H1 (cell line): ENCODE data around the gene PHACTR2. TPM values are rescaled to one million over a fixed set of nuclear protein-coding genes. Genes with fewer than 3 reads are reported as not detected.

Source experiments
- CTCF ChIA-PET: fragments of 300-600 bp; sonication (Branson Sonifier 250); formaldehyde crosslinking; loops from one replicate; lab custom pipeline; 2021; ENCODE audit not compliant: partially characterized antibody; lab: Charles Lee
- POLR2A ChIA-PET: fragments of 300-600 bp; sonication (Branson Sonifier 250); formaldehyde crosslinking; loops from one replicate; lab custom pipeline; 2021; ENCODE audit warnings: inconsistent platforms; ENCODE audit not compliant: partially characterized antibody; lab: Charles Lee
- DNase-seq, 2 experiments: peaks; one replicate each; pipeline versions ENCODE4 v3.0.0 to v3.0.0-alpha.2; 2010 to 2022; ENCODE audit warnings: low spot score in 2 of 2, low read depth in 1 of 2, mixed read lengths in 1 of 2
- FAIRE-seq: peaks from 2 replicates; lab custom pipeline; 2011; peaks lifted over from hg19 to GRCh38; lab: Jason Lieb, UNC
- H2AFZ ChIP-seq: 2 replicates; pipeline ENCODE4 v1.8.1; 2012; ENCODE audit warnings: low read length, inconsistent platforms
- H2AK5ac ChIP-seq: 2 replicates; pipeline ENCODE4 v1.6.1; 2013; ENCODE audit warnings: low read depth, low read length
- H2BK120ac ChIP-seq: replicated peaks from 2 replicates; pipeline ENCODE3; 2013; ENCODE audit warnings: low read depth, low read length, inconsistent platforms
- H2BK12ac ChIP-seq: 2 replicates; pipeline ENCODE4 v1.6.1; 2013; ENCODE audit warnings: low read depth, low read length
- H2BK15ac ChIP-seq: 2 replicates; pipeline ENCODE4 v1.6.1; 2013; ENCODE audit warnings: low read length
- H2BK20ac ChIP-seq: 2 replicates; pipeline ENCODE4 v1.6.1; 2013; ENCODE audit warnings: low read length
- H2BK5ac ChIP-seq: 2 replicates; pipeline ENCODE4 v1.6.1; 2013; ENCODE audit warnings: low read depth, low read length
- H3K14ac ChIP-seq: 2 replicates; pipeline ENCODE4 v1.6.1; 2013; ENCODE audit warnings: inconsistent platforms; ENCODE audit not compliant: insufficient read length
- H3K18ac ChIP-seq: 2 replicates; pipeline ENCODE4 v1.6.1; 2013; ENCODE audit warnings: low read length; ENCODE audit errors: extremely low read depth
- H3K23ac ChIP-seq: 2 replicates; pipeline ENCODE4 v1.6.1; 2013; ENCODE audit warnings: inconsistent platforms; ENCODE audit not compliant: insufficient read length
- H3K23me2 ChIP-seq: 2 replicates; pipeline ENCODE4 v1.6.1; 2013; ENCODE audit warnings: low read depth, low read length
- H3K27ac ChIP-seq: 2 replicates; pipeline ENCODE4 v1.6.1; 2011; ENCODE audit warnings: low read depth, low read length, inconsistent platforms
- H3K27me3 ChIP-seq, 4 experiments: replicated peaks in 1 of 4; 1 replicate in 1 of 4; 2 replicates in 3 of 4; pipeline versions ENCODE4 v1.6.1 to v1.8.1; 2011 to 2013; ENCODE audit warnings: low read length in 3 of 4, mild to moderate bottlenecking in 3 of 4, inconsistent platforms in 2 of 4, mixed read lengths in 2 of 4, moderate library complexity in 1 of 4; ENCODE audit not compliant: control insufficient read depth in 3 of 4, insufficient read depth in 3 of 4; ENCODE audit errors: extremely low read depth in 1 of 4
- H3K36me3 ChIP-seq, 4 experiments: 2 replicates each; pipeline versions ENCODE4 v1.6.1 to v1.8.1; 2011 to 2013; ENCODE audit warnings: mild to moderate bottlenecking in 4 of 4, low read length in 3 of 4, moderate library complexity in 2 of 4, control low read depth in 1 of 4, inconsistent platforms in 1 of 4; ENCODE audit not compliant: insufficient read depth in 4 of 4, control insufficient read depth in 2 of 4
- H3K4ac ChIP-seq: replicated peaks from 2 replicates; pipeline ENCODE3; 2013; ENCODE audit warnings: low read length, low read depth, mixed read lengths, inconsistent platforms; ENCODE audit not compliant: insufficient read length
- H3K4me1 ChIP-seq, 4 experiments: replicated peaks in 1 of 4; 1 replicate in 1 of 4; 2 replicates in 3 of 4; pipeline versions ENCODE4 v1.6.1 to v1.8.1; 2011 to 2013; ENCODE audit warnings: low read length in 3 of 4, inconsistent platforms in 2 of 4, mixed read lengths in 1 of 4; ENCODE audit not compliant: insufficient read depth in 4 of 4, control insufficient read depth in 3 of 4
- H3K4me2 ChIP-seq, 2 experiments: 2 replicates each; pipeline versions ENCODE4 v1.6.1 to v1.8.1; 2011 to 2013; ENCODE audit warnings: low read depth in 2 of 2, low read length in 2 of 2, control low read depth in 1 of 2, inconsistent platforms in 1 of 2, mild to moderate bottlenecking in 1 of 2; ENCODE audit not compliant: insufficient read depth in 1 of 2
- H3K4me3 ChIP-seq, 4 experiments: fragments of 200-600, 300-600 bp in 1 of 4; sonication (generic), shearing (Covaris generic), sonication (Bioruptor Twin) in 1 of 4; 2 replicates each; pipeline versions ENCODE4 v1.5.1 to v1.8.1; 2011 to 2016; ENCODE audit warnings: low read length in 4 of 4, low read depth in 3 of 4, control low read depth in 2 of 4, inconsistent platforms in 2 of 4, mild to moderate bottlenecking in 2 of 4, mixed read lengths in 1 of 4, moderate library complexity in 1 of 4; ENCODE audit not compliant: insufficient read depth in 2 of 4; ENCODE audit errors: extremely low read depth in 1 of 4
- H3K56ac ChIP-seq: replicated peaks from 2 replicates; pipeline ENCODE3; 2013; ENCODE audit warnings: low read depth, mild to moderate bottlenecking, mixed read lengths, low read length, inconsistent platforms; ENCODE audit not compliant: insufficient read length
- H3K79me1 ChIP-seq: 2 replicates; pipeline ENCODE4 v1.6.1; 2013; ENCODE audit warnings: low read depth, low read length, control low read depth
- H3K79me2 ChIP-seq, 2 experiments: 2 replicates each; pipeline versions ENCODE4 v1.6.1 to v1.8.1; 2012 to 2013; ENCODE audit warnings: low read length in 2 of 2, mild to moderate bottlenecking in 2 of 2, inconsistent platforms in 1 of 2; ENCODE audit not compliant: insufficient read depth in 2 of 2, control insufficient read depth in 1 of 2
- H3K9ac ChIP-seq, 4 experiments: replicated peaks in 1 of 4; 1 replicate in 1 of 4; 2 replicates in 3 of 4; pipeline versions ENCODE4 v1.6.1 to v1.8.1; 2011 to 2013; ENCODE audit warnings: low read depth in 3 of 4, low read length in 3 of 4, control low read depth in 2 of 4, mild to moderate bottlenecking in 2 of 4, moderate library complexity in 2 of 4, inconsistent platforms in 1 of 4; ENCODE audit errors: extremely low read depth in 1 of 4
- H3K9me3 ChIP-seq, 2 experiments: 2 replicates each; pipeline versions ENCODE4 v1.6.1 to v1.8.1; 2012 to 2013; ENCODE audit warnings: mild to moderate bottlenecking in 2 of 2, moderate library complexity in 2 of 2, control low read depth in 1 of 2, inconsistent platforms in 1 of 2, low read depth in 1 of 2, low read length in 1 of 2, mixed read lengths in 1 of 2; ENCODE audit not compliant: insufficient read depth in 2 of 2
- H4K20me1 ChIP-seq, 2 experiments: replicated peaks in 1 of 2; 2 replicates each; pipeline versions ENCODE3 to v1.8.1; 2011 to 2013; ENCODE audit warnings: inconsistent platforms in 2 of 2, low read length in 2 of 2, mild to moderate bottlenecking in 1 of 2; ENCODE audit not compliant: insufficient read depth in 2 of 2, control insufficient read depth in 1 of 2
- H4K5ac ChIP-seq: 2 replicates; pipeline ENCODE4 v1.6.1; 2013; ENCODE audit warnings: low read length, low read depth, mixed read lengths, inconsistent platforms; ENCODE audit not compliant: insufficient read length
- H4K8ac ChIP-seq: 2 replicates; pipeline ENCODE4 v1.8.0; 2013; ENCODE audit warnings: mild to moderate bottlenecking, moderate library complexity, low read length, inconsistent platforms; ENCODE audit not compliant: insufficient read depth; ENCODE audit errors: extremely low read depth
- H4K91ac ChIP-seq: replicated peaks from 2 replicates; pipeline ENCODE3; 2013; ENCODE audit warnings: low read length, mixed read lengths, inconsistent platforms; ENCODE audit not compliant: insufficient read length
- ATF3 ChIP-seq: IDR thresholded peaks from 2 replicates; pipeline ENCODE4 v1.6.1; 2011; ENCODE audit warnings: low read depth, mild to moderate bottlenecking, low read length; ENCODE audit not compliant: insufficient read depth
- BACH1 ChIP-seq: IDR thresholded peaks from 2 replicates; pipeline ENCODE4 v1.6.1; 2012; ENCODE audit warnings: low read length, improper control_type of control experiment
- CTCF ChIP-seq, 3 experiments: IDR thresholded peaks; 1 replicate in 2 of 3; 2 replicates in 1 of 3; pipeline versions ENCODE4 v1.5.1 to v1.6.1; 2011; ENCODE audit warnings: low read length in 3 of 3, mild to moderate bottlenecking in 3 of 3, inconsistent platforms in 2 of 3, low read depth in 1 of 3, moderate library complexity in 1 of 3; ENCODE audit not compliant: insufficient read depth in 1 of 3; ENCODE audit errors: control extremely low read depth in 1 of 3
- EZH2 ChIP-seq: fragments of 200-600 bp; sonication (generic); IDR thresholded peaks from 2 replicates; pipeline ENCODE4 v1.7.1; 2012; ENCODE audit warnings: low read depth, mild to moderate bottlenecking, moderate library complexity, low read length, inconsistent platforms; ENCODE audit not compliant: severe bottlenecking
- GABPA ChIP-seq: IDR thresholded peaks from 2 replicates; pipeline ENCODE4 v1.6.1; 2011; ENCODE audit warnings: mild to moderate bottlenecking, low read length, moderate library complexity, borderline replicate concordance; ENCODE audit not compliant: insufficient read depth
- KDM4A ChIP-seq: IDR thresholded peaks from one replicate; pipeline ENCODE4 v1.7.1; 2012; ENCODE audit warnings: low read depth, mild to moderate bottlenecking, moderate library complexity, low read length, inconsistent platforms; ENCODE audit not compliant: severe bottlenecking
- POLR2A ChIP-seq, 2 experiments: IDR thresholded peaks; 1 replicate in 1 of 2; 2 replicates in 1 of 2; pipeline ENCODE4 v1.6.1; 2011; ENCODE audit warnings: low read depth in 2 of 2, low read length in 2 of 2, mild to moderate bottlenecking in 2 of 2; ENCODE audit errors: control extremely low read depth in 1 of 2
- RAD21 ChIP-seq, 2 experiments: IDR thresholded peaks in 1 of 2; conservative IDR thresholded peaks in 1 of 2; 2 replicates each; pipeline ENCODE4 v1.6.1; 2011; ENCODE audit warnings: low read depth in 2 of 2, low read length in 2 of 2, improper control_type of control experiment in 1 of 2, inconsistent platforms in 1 of 2, mild to moderate bottlenecking in 1 of 2, moderate library complexity in 1 of 2
- YY1 ChIP-seq: IDR thresholded peaks from 2 replicates; pipeline ENCODE4 v1.6.1; 2011; ENCODE audit warnings: low read depth, mild to moderate bottlenecking, low read length
- ZNF274 ChIP-seq: IDR thresholded peaks from 2 replicates; pipeline ENCODE4 v1.7.0; 2012; ENCODE audit warnings: low read length, borderline replicate concordance; ENCODE audit errors: extremely low read depth
- WGBS, 2 experiments: shearing (Covaris generic) in 1 of 2; methylation state at CpG; one replicate each; pipeline versions ENCODE4 v1.1.6 to v1.1.7; 2013 to 2015; ENCODE audit warnings: low lambda C conversion rate in 2 of 2, mixed read lengths in 2 of 2, inconsistent platforms in 1 of 2, low coverage in 1 of 2, missing lambda C conversion rate in 1 of 2; ENCODE audit not compliant: insufficient replicate concordance in 2 of 2, insufficient coverage in 1 of 2, insufficient read length in 1 of 2; ENCODE audit errors: extremely low coverage in 1 of 2, missing lambda C conversion rate in 1 of 2; 5-methylcytosine and 5-hydroxymethylcytosine counted together
- polyA plus RNA-seq, 7 experiments: library from polyadenylated mRNA; depleted of rRNA in 3 of 7; stranded (reverse) in 5 of 7; unstranded in 2 of 7; fragments of >200 nt in 5 of 7; fragments of 200-250 nt in 2 of 7; gene quantifications; 1 replicate in 5 of 7; 2 replicates in 1 of 7; 4 replicates in 1 of 7; pipeline versions ENCODE4 v1.2.1 to v1.2.3, GENCODE V29; 2011 to 2013; ENCODE audit warnings: missing spikeins in 2 of 7, mixed read lengths in 2 of 7
- total RNA-seq: library from RNA; stranded (reverse); fragmentation: NEBNext Ultra II Directional; extraction: Animal tissue kit (Norgen Biotek cat#: 25700); gene quantifications from 2 replicates; pipeline ENCODE4 v1.2.1, GENCODE V29; 2021

The PHACTR2 gene
- total and polyA plus RNA-seq, 2 of the 8 experiments (the other 6 are each of a cell fraction or from before 2014, with no cell fraction given), result 16.9 to 131 TPM

- H3K27ac ChIP-seq, result no peak overlapping the region
- TF ChIP-seq ATF3 (no peak), RAD21 (IDR thresholded peaks at IDR 0.05 in 1 of 2, conservative IDR thresholded peaks at IDR 0.05 in 1 of 2; ENCODE audit: low read depth in 2 of 2, low read length in 2 of 2) (peak; percentile 57 to 64), YY1 (no peak), GABPA (no peak), BACH1 (no peak), POLR2A (IDR thresholded peaks at IDR 0.05; ENCODE audit: control extremely low read depth in 1 of 2, low read depth in 2 of 2, low read length in 2 of 2) (no peak), ZNF274 (no peak), EZH2 (no peak), CTCF (IDR thresholded peaks at IDR 0.05; ENCODE audit: control extremely low read depth in 1 of 3, insufficient read depth in 1 of 3, low read depth in 1 of 3, low read length in 3 of 3) (peak in 2 of 3 experiments; percentile 18 to 34; a peak in 2 of 4 replicates), KDM4A (no peak)
Measured at GRCh38 chr6:143647732-143648131, 30.0 kb upstream of the PHACTR2 start.

More at GRCh38 chr6:143647732-143648131, 30.0 kb upstream of the PHACTR2 start:
- no peaks in the 10 kb centered on the region for H3K27me3 ChIP-seq
- no peak overlapping the region for H3K14ac ChIP-seq
- no peaks in the 10 kb centered on the region for H3K36me3 ChIP-seq
- no peak overlapping the region for H2BK15ac ChIP-seq
- no peak overlapping the region for H3K56ac ChIP-seq
- no peak overlapping the region for H2BK5ac ChIP-seq
- H3K9me3 ChIP-seq, result no peaks in the 10 kb centered on the region
- no peaks in the 10 kb centered on the region for H3K23me2 ChIP-seq
- no peak for DNase-seq
- no peak overlapping the region for H3K18ac ChIP-seq
- CTCF ChIA-PET, result interaction anchor here (1.0 kb wide), 1 partner anchor 12 kb away, joined by 3 read pairs; no protein-coding TSS in a partner anchor
- no peak overlapping the region; the same call in 1 of the 2 replicates for H2BK12ac ChIP-seq
- no peaks in the 10 kb centered on the region for H3K79me2 ChIP-seq
- no peak overlapping the region for H2BK20ac ChIP-seq
- POLR2A ChIA-PET, result interaction anchor here (1.0 kb wide), 1 partner anchor 27 kb away, joined by 5 read pairs; no protein-coding TSS in a partner anchor
- no peak overlapping the region for H4K5ac ChIP-seq
- peak overlapping the region; percentile 55; the same call in 1 of the 2 replicates for H2AFZ ChIP-seq
- peaks cover 0 to 4% (median 3%) of the 10 kb centered on the region in 4 experiments; a peak in 4 of 7 replicates for H3K4me1 ChIP-seq
- H3K4me2 ChIP-seq, result no peak overlapping the region
- WGBS, 2 experiments, result 84% methylated on average over 6 of the region's 6 CpGs; no CpG with 5 or more reads in 1 of the 2 experiments
- no peak overlapping the region for H3K4ac ChIP-seq
- H3K9ac ChIP-seq, result no peak overlapping the region
- no peak overlapping the region for H2BK120ac ChIP-seq
- H4K20me1 ChIP-seq, result peaks cover 0 to 3% of the 10 kb centered on the region in 2 experiments
- no peak overlapping the region for H3K4me3 ChIP-seq
- H2AK5ac ChIP-seq, result no peak overlapping the region
- H3K79me1 ChIP-seq, result no peaks in the 10 kb centered on the region
- no peak overlapping the region for H3K23ac ChIP-seq
- H4K91ac ChIP-seq, result no peak overlapping the region
- H4K8ac ChIP-seq, result no peak overlapping the region
- no peak for FAIRE-seq
